Measurements from ENCODE around the gene TMEM41B. TPM values are rescaled to one million over a fixed set of nuclear protein-coding genes. Genes with fewer than 3 reads are reported as not detected.
A peak's percentile ranks its signal among the peaks of the same experiment; 100 is the strongest.

Gene TMEM41B
- total and polyA plus RNA-seq, 2 of the 4 experiments (the other 2 are of a cell fraction): 20.8 to 21.5 TPM

DNA sequence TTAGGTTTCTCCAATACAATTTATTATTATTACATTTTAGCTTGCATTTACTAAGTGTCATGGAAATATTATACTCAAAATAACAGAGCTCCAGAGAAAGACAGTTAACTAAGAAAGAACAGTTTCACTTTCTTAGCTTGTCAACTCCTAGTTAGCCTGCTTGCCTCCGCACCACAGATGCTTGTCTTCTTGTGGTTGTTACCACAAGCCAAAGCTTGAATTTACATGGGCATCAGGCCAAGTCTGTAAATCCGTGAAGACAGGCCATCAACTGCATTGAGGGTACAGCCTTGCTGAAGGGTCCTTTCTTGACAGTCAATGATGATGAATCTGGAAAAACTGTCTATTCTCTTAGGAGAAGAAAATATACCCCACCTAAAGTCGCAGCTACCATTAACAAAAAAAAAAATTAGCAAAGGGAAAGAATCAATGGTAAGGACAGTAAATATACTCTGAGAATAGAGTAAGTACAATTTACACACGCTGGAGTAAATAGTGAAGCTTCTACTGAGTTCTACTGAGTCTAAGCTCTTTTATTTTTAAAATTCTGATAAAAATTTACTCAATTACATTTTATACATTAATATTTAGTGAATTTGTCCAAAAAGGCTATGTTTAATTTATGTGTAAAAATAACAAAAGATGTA is 33.6 kb downstream of the TMEM41B start:
- H3K4me1 ChIP-seq (ENCODE audit: control insufficient read depth, insufficient read depth, low read length): no peaks in the 10 kb centered on the region
- H3K9me1 ChIP-seq (ENCODE audit: insufficient read depth, low read length): no peaks in the 10 kb centered on the region
- H2BK120ac ChIP-seq (ENCODE audit: low read depth, low read length): no peak overlapping the region
- no peak overlapping the region for H3K56ac ChIP-seq (ENCODE audit: extremely low read depth, insufficient read depth, low read length)
- H4K8ac ChIP-seq (ENCODE audit: low read depth in 2 of 2, low read length in 2 of 2): peak overlapping the region in 1 of 2 experiments; percentile 17; a peak in 1 of 4 replicates
- H4K91ac ChIP-seq (ENCODE audit: insufficient read depth, low read depth, low read length): no peak overlapping the region
- ATAC-seq (ENCODE audit: low read depth) (peak; percentile 63), DNase-seq (peak; percentile 81)
- H2AFZ ChIP-seq (replicated peaks; ENCODE audit: low read length, poor library complexity): peak overlapping the region; percentile 41
- H3K23ac ChIP-seq (ENCODE audit: low read depth, low read length): no peak overlapping the region
- peak overlapping the region; percentile 72; the same call in 1 of the 2 replicates for H3K4me2 ChIP-seq (ENCODE audit: low read depth, low read length)
- no TSS peak for BruUV-seq (replicated peaks)
- H3K9me3 ChIP-seq (ENCODE audit: control insufficient read depth, insufficient read depth, low read length): no peaks in the 10 kb centered on the region
- in situ Hi-C loops (cut with MboI; ENCODE audit: low sequenced_read_pairs): no loop called here
- TF ChIP-seq SMC3 (IDR thresholded peaks at IDR 0.05; ENCODE audit: low read depth, low read length) (no peak), FOS (IDR thresholded peaks at IDR 0.05; ENCODE audit: low read depth, low read length) (no peak), BHLHE40 (IDR thresholded peaks at IDR 0.05; ENCODE audit: low read depth, low read length) (no peak), MAZ (IDR thresholded peaks at IDR 0.05; ENCODE audit: borderline replicate concordance, low read depth, low read length) (no peak), POLR2A (IDR thresholded peaks at IDR 0.05; ENCODE audit: low read depth, low read length) (no peak), RFX5 (IDR thresholded peaks at IDR 0.05; ENCODE audit: low read depth, low read length) (no peak), CHD1 (IDR thresholded peaks at IDR 0.05; ENCODE audit: low read depth, low read length) (no peak), RCOR1 (IDR thresholded peaks at IDR 0.05; ENCODE audit: insufficient replicate concordance, low read length) (no peak), NFE2L2 (IDR thresholded peaks at IDR 0.05; ENCODE audit: low read depth, low read length) (no peak), CEBPB (IDR thresholded peaks at IDR 0.05; ENCODE audit: low read depth, low read length) (no peak), RAD21 (IDR thresholded peaks at IDR 0.05; ENCODE audit: low read length) (no peak)
- TF ChIP-seq, protein P1, sequence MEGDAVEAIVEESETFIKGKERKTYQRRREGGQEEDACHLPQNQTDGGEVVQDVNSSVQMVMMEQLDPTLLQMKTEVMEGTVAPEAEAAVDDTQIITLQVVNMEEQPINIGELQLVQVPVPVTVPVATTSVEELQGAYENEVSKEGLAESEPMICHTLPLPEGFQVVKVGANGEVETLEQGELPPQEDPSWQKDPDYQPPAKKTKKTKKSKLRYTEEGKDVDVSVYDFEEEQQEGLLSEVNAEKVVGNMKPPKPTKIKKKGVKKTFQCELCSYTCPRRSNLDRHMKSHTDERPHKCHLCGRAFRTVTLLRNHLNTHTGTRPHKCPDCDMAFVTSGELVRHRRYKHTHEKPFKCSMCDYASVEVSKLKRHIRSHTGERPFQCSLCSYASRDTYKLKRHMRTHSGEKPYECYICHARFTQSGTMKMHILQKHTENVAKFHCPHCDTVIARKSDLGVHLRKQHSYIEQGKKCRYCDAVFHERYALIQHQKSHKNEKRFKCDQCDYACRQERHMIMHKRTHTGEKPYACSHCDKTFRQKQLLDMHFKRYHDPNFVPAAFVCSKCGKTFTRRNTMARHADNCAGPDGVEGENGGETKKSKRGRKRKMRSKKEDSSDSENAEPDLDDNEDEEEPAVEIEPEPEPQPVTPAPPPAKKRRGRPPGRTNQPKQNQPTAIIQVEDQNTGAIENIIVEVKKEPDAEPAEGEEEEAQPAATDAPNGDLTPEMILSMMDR (conservative IDR thresholded peaks at IDR 0.05; ENCODE audit: low read depth, low read length): no peak
- TF ChIP-seq, protein P2, sequence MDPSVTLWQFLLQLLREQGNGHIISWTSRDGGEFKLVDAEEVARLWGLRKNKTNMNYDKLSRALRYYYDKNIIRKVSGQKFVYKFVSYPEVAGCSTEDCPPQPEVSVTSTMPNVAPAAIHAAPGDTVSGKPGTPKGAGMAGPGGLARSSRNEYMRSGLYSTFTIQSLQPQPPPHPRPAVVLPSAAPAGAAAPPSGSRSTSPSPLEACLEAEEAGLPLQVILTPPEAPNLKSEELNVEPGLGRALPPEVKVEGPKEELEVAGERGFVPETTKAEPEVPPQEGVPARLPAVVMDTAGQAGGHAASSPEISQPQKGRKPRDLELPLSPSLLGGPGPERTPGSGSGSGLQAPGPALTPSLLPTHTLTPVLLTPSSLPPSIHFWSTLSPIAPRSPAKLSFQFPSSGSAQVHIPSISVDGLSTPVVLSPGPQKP (IDR thresholded peaks at IDR 0.05; ENCODE audit: borderline replicate concordance, low read depth, low read length): no peak
- H2AK5ac ChIP-seq (ENCODE audit: low read depth, low read length): no peak overlapping the region
- 17% methylated on average over 2 of the region's 4 CpGs; no CpG with 5 or more reads in 1 of the 2 experiments for WGBS, 2 experiments (ENCODE audit: extremely low coverage in 2 of 2, insufficient read length in 1 of 2)
- no peaks in the 10 kb centered on the region for H3K27me3 ChIP-seq (ENCODE audit: control insufficient read depth, insufficient read depth, low read length)
- H3K27ac ChIP-seq (ENCODE audit: insufficient read depth, low read length): no peak overlapping the region
- peaks cover 0 to 5% of the 10 kb centered on the region in 2 experiments; a peak in 2 of 4 replicates for H3K79me1 ChIP-seq (ENCODE audit: low read depth in 1 of 2, low read length in 2 of 2)
- intact Hi-C loops (cut with micrococcal nuclease): no loop called here
- H4K5ac ChIP-seq (ENCODE audit: low read depth, low read length): no peak overlapping the region
- H3K36me3 ChIP-seq (ENCODE audit: control insufficient read depth, insufficient read depth, low read length): peaks cover 7% of the 10 kb centered on the region
- H4K20me1 ChIP-seq (ENCODE audit: insufficient read depth, low read length): peaks cover 3% of the 10 kb centered on the region; the same call in 1 of the 2 replicates
- H2BK15ac ChIP-seq (ENCODE audit: low read depth, low read length): no peak overlapping the region
- ChIA-PET CTCF (interaction anchor here (0.6 to 1.0 kb wide), 3 partner anchors 11 to 161 kb away, joined by 3 to 4 read pairs (median 3); no protein-coding TSS in a partner anchor), POLR2A (ENCODE audit: unreplicated experiment) (no interaction called here)
- H3K9ac ChIP-seq (ENCODE audit: low read depth, low read length): no peak overlapping the region
- H2AK9ac ChIP-seq (replicated peaks; ENCODE audit: low read depth, low read length, poor library complexity): peak overlapping the region; percentile 44
- H2BK5ac ChIP-seq (ENCODE audit: low read depth, low read length, poor library complexity, severe bottlenecking): no peak overlapping the region
- H2BK20ac ChIP-seq (ENCODE audit: low read depth, low read length): no peak overlapping the region
- no peak overlapping the region for H3K4ac ChIP-seq (ENCODE audit: low read depth, low read length)
- H3K4me3 ChIP-seq (ENCODE audit: insufficient read depth, low read depth, low read length): no peak overlapping the region
- H3K18ac ChIP-seq (ENCODE audit: low read depth, low read length): no peak overlapping the region
- dilution Hi-C loops (cut with HindIII; ENCODE audit: low sequenced_read_pairs, unreplicated experiment): no loop called here
- no peak overlapping the region for H3K14ac ChIP-seq (replicated peaks; ENCODE audit: low read depth, low read length)
